GM18907 (cell line): ENCODE results near the gene CIBAR2.

Source experiments
- ATAC-seq: cut with Tn5 transposase; IDR thresholded peaks from one replicate; pipeline ENCODE4 v1.9.1; 2021; ENCODE audit warnings: mild to moderate bottlenecking, moderate library complexity; ENCODE audit not compliant: unreplicated experiment

Gene CIBAR2

GRCh38 chr16:85103114-85104079 lies 8.9 kb downstream of the CIBAR2 start:
- no peak for ATAC-seq

GRCh38 chr16:85101956-85102630 lies 10.2 kb downstream of the CIBAR2 start:
- no peak for ATAC-seq

- ATAC-seq = no peak
Observed at GRCh38 chr16:85100265-85100664, 12.0 kb downstream of the CIBAR2 start.

- ATAC-seq = no peak
Observed at GRCh38 chr16:85098565-85098964, 13.7 kb downstream of the CIBAR2 start.

GRCh38 chr16:85096921-85097320 lies 15.4 kb downstream of the CIBAR2 start:
- ATAC-seq = no peak

- ATAC-seq = no peak
Observed at GRCh38 chr16:85094812-85095211, 17.5 kb downstream of the CIBAR2 start.

- ATAC-seq = no peak
Observed at GRCh38 chr16:85094176-85094805, 18.0 kb downstream of the CIBAR2 start.

GRCh38 chr16:85093705-85094104 lies 18.6 kb downstream of the CIBAR2 start:
- ATAC-seq = no peak

- ATAC-seq = no peak
Observed at GRCh38 chr16:85092851-85093250, 19.4 kb downstream of the CIBAR2 start.

GRCh38 chr16:85092309-85092708 lies 20.0 kb downstream of the CIBAR2 start:
- no peak for ATAC-seq

GRCh38 chr16:85091522-85091910 lies 20.8 kb downstream of the CIBAR2 start:
- no peak for ATAC-seq

- no peak for ATAC-seq
Observed at GRCh38 chr16:85090873-85091521, 21.3 kb downstream of the CIBAR2 start.

- ATAC-seq = no peak
Observed at GRCh38 chr16:85090181-85090580, 22.1 kb downstream of the CIBAR2 start.

- ATAC-seq = no peak
Observed at GRCh38 chr16:85089525-85089924, 22.7 kb downstream of the CIBAR2 start.

GRCh38 chr16:85088570-85089199 lies 23.6 kb downstream of the CIBAR2 start:
- ATAC-seq = no peak

- no peak for ATAC-seq
Observed at GRCh38 chr16:85087899-85088569, 24.2 kb downstream of the CIBAR2 start.

GRCh38 chr16:85086347-85087291 lies 25.7 kb downstream of the CIBAR2 start:
- ATAC-seq = peak; percentile 63

GRCh38 chr16:85085721-85086120 lies 26.6 kb downstream of the CIBAR2 start:
- ATAC-seq = no peak
